Heart left ventricle (tissue), 16 donors: Measurements from ENCODE around the gene TTC12. TPM values are rescaled to one million over a fixed set of nuclear protein-coding genes. Genes with fewer than 3 reads are reported as not detected.

Experiments
- ATAC-seq, 4 donors: fragments of 200-7000 bp; cut with Tn5 transposase; one replicate each; pipeline ENCODE4 v1.9.1; 2020 to 2022; ENCODE audit warnings: moderate library complexity in 4 of 4, mild to moderate bottlenecking in 3 of 4, moderate number of reproducible peaks in 1 of 4
- DNase-seq, 5 donors: peaks; one replicate each; pipeline ENCODE4 v3.0.0-alpha.2; 2020
- H3K27ac ChIP-seq, 12 donors: fragments of 200-600 bp; sonication (generic) in 4 of 12; one replicate each; pipeline versions ENCODE4 v1.5.0 to v1.8.0; 2016 to 2022; ENCODE audit warnings: mild to moderate bottlenecking in 2 of 12
- H3K27me3 ChIP-seq, 9 donors: fragments of 200-600 bp; sonication (generic) in 2 of 9; one replicate each; pipeline versions ENCODE4 v1.5.1 to v1.8.0; 2016 to 2022; ENCODE audit warnings: mild to moderate bottlenecking in 3 of 9
- H3K36me3 ChIP-seq, 9 donors: fragments of 200-600 bp; sonication (generic) in 2 of 9; one replicate each; pipeline versions ENCODE4 v1.5.0 to v1.8.0; 2018 to 2022; ENCODE audit warnings: mild to moderate bottlenecking in 2 of 9
- H3K4me1 ChIP-seq, 12 donors: fragments of 200-600 bp; sonication (generic) in 4 of 12; one replicate each; pipeline versions ENCODE4 v1.5.0 to v1.8.0; 2016 to 2022; ENCODE audit warnings: mild to moderate bottlenecking in 3 of 12
- H3K4me3 ChIP-seq, 12 donors: fragments of 200-600 bp; sonication (generic) in 4 of 12; one replicate each; pipeline versions ENCODE4 v1.5.0 to v1.8.0; 2017 to 2022; ENCODE audit warnings: mild to moderate bottlenecking in 9 of 12, moderate library complexity in 4 of 12
- H3K9me3 ChIP-seq, 12 donors: fragments of 200-600 bp; sonication (generic) in 4 of 12; one replicate each; pipeline versions ENCODE4 v1.5.0 to v1.8.0; 2016 to 2022; ENCODE audit warnings: mild to moderate bottlenecking in 1 of 12
- CTCF ChIP-seq, 12 donors: fragments of 200-600 bp; sonication (generic) in 4 of 12; IDR thresholded peaks; one replicate each; pipeline versions ENCODE4 v1.5.0 to v1.8.0; 2018 to 2022; ENCODE audit warnings: antibody characterized with exemption in 12 of 12, mild to moderate bottlenecking in 5 of 12
- POLR2A ChIP-seq, 2 donors: fragments of 450-650 bp; IDR thresholded peaks; one replicate each; pipeline ENCODE4 v1.6.1; 2017; ENCODE audit warnings: antibody characterized with exemption in 2 of 2, mild to moderate bottlenecking in 2 of 2, moderate library complexity in 2 of 2
- WGBS, 4 donors: extraction: QIAGEN DNeasy Blood & Tissue Kit in 2 of 4; methylation state at CpG; one replicate each; pipeline versions ENCODE4 v1.1.5 to v1.1.7; 2013 to 2018; 5-methylcytosine and 5-hydroxymethylcytosine counted together
- intact Hi-C, 10 donors: fragments of 100-400 bp; cut with DNase I; formaldehyde crosslinking; loops; one replicate each; pipeline versions ENCODE4 v1.11.1 to v1.14.2; 2022
- polyA plus RNA-seq, 2 donors: library from polyadenylated mRNA; stranded (reverse); fragments of 200-250 nt; gene quantifications; one replicate each; pipeline ENCODE4 v1.2.3, GENCODE V29; 2013
- total RNA-seq, 9 donors: library from RNA; depleted of rRNA in 2 of 9; stranded (reverse); fragments of >200 nt in 2 of 9; fragmentation: NEBNext Ultra II Directional in 3 of 9; extraction: Animal tissue kit (Norgen Biotek cat#: 25700) in 3 of 9; gene quantifications; one replicate each; pipeline versions ENCODE4 v1.1.0 to v1.2.4, GENCODE V29; 2016 to 2023
- donor health status: ischemic (EF 13 %, LVEDD 7.1; RV severe dilation, severe dysfunction).
- donor health status: healthy with polysubstance abuse.
- donor health status: DM: no; HTN: yes; CAD: no.
- donor health status: DM: no; HTN: no; CAD: no.
- donor health status: ischemic (EF 25% LVEDD 6.9; RV normal size, moderate dysfunction).
- donor health status: ischemic (EF 25% LVEDD 5.7; RV mildly dilated, moderate dysfunction).
- donor health status: healthy.
- donor health status: DM: yes; HTN: yes; CAD: no.
- donor health status: ischemic (EF 35%, LVEDD 5.7; RV mildly dilated, moderate dysfunction).
- donor health status: nonischemic (EF 11% LVEDD 7.7; RV severe dilation, severe dysfunction).
- donor health status: DM: yes; HTN: yes; CAD: no.
- donor health status: PGD.
- donor health status: ischemic (EF 29% LVEDD 5.4; RV normal size, mild dysfunction).
- donor health status: nonischemic (EF 23%, LVEDD 6.1; RV moderate dilation, normal function).

TTC12 gene
- total and polyA plus RNA-seq, 11 donors, result 2.7 to 11.9 (median 6.9) TPM

GRCh38 chr11:113332638-113333329 lies 18.4 kb downstream of the TTC12 start:
- Histone ChIP-seq H3K9me3 (peaks cover 0 to 17% (median 0%) of the 10 kb centered on the region in 12 donors), H3K4me1 (no peaks in the 10 kb centered on the region), H3K36me3 (peaks cover 0 to 98% (median 63%) of the 10 kb centered on the region in 9 donors), H3K27me3 (no peaks in the 10 kb centered on the region), H3K4me3 (no peak overlapping the region), H3K27ac (no peak overlapping the region)
- WGBS, 4 donors, result 89 to 93% (median 91%) methylated on average over 6 of the region's 6 CpGs
- DNase-seq, result no peak
- TF ChIP-seq CTCF (IDR thresholded peaks at IDR 0.05) (no peak), POLR2A (IDR thresholded peaks at IDR 0.05) (no peak)
- intact Hi-C loops, result no loop called here
- no peak for ATAC-seq

- intact Hi-C loops, result no loop called here
- WGBS, 4 donors, result 88 to 100% (median 99%) methylated on average over 1 of the region's 1 CpG
- Histone ChIP-seq H3K36me3 (peaks cover 0 to 98% (median 64%) of the 10 kb centered on the region in 9 donors), H3K4me3 (no peak overlapping the region), H3K27ac (no peak overlapping the region), H3K4me1 (no peaks in the 10 kb centered on the region), H3K27me3 (no peaks in the 10 kb centered on the region), H3K9me3 (peaks cover 0 to 17% (median 0%) of the 10 kb centered on the region in 12 donors)
- TF ChIP-seq CTCF (IDR thresholded peaks at IDR 0.05) (no peak), POLR2A (IDR thresholded peaks at IDR 0.05) (no peak)
- ATAC-seq, result no peak
- no peak for DNase-seq
Measured at GRCh38 chr11:113334183-113334582, 19.8 kb downstream of the TTC12 start.

GRCh38 chr11:113338730-113339129 lies 24.3 kb downstream of the TTC12 start:
- WGBS, 4 donors, result 75 to 84% (median 80%) methylated on average over 4 of the region's 4 CpGs
- intact Hi-C loops, result no loop called here
- H3K27me3 ChIP-seq, result no peaks in the 10 kb centered on the region
- H3K4me3 ChIP-seq, result no peak overlapping the region
- peaks cover 0 to 17% (median 0%) of the 10 kb centered on the region in 12 donors for H3K9me3 ChIP-seq
- ATAC-seq, result no peak
- H3K4me1 ChIP-seq, result no peaks in the 10 kb centered on the region
- DNase-seq, result no peak
- no peak overlapping the region for H3K27ac ChIP-seq
- H3K36me3 ChIP-seq, result peaks cover 0 to 98% (median 75%) of the 10 kb centered on the region in 9 donors
- TF ChIP-seq CTCF (IDR thresholded peaks at IDR 0.05) (no peak), POLR2A (IDR thresholded peaks at IDR 0.05) (no peak)

GRCh38 chr11:113339929-113340589 lies 25.7 kb downstream of the TTC12 start:
- no peak for DNase-seq
- intact Hi-C loops, result no loop called here
- no peak for ATAC-seq
- 87 to 89% (median 87%) methylated on average over 6 of the region's 6 CpGs for WGBS, 4 donors
- H3K9me3 ChIP-seq, result peaks cover 0 to 17% (median 0%) of the 10 kb centered on the region in 12 donors
- H3K4me3 ChIP-seq, result no peak overlapping the region
- peaks cover 0 to 98% (median 76%) of the 10 kb centered on the region in 9 donors for H3K36me3 ChIP-seq
- no peaks in the 10 kb centered on the region for H3K27me3 ChIP-seq
- H3K27ac ChIP-seq, result no peak overlapping the region
- H3K4me1 ChIP-seq, result no peaks in the 10 kb centered on the region
- TF ChIP-seq CTCF (IDR thresholded peaks at IDR 0.05) (no peak), POLR2A (IDR thresholded peaks at IDR 0.05) (no peak)
